HG02642 (cell line): ENCODE data around the gene HERC2.

Source experiments
- ATAC-seq: cut with Tn5 transposase; IDR thresholded peaks from one replicate; pipeline ENCODE4 v1.9.1; 2021; ENCODE audit warnings: mild to moderate bottlenecking; ENCODE audit not compliant: unreplicated experiment, poor library complexity

The HERC2 gene

DNA sequence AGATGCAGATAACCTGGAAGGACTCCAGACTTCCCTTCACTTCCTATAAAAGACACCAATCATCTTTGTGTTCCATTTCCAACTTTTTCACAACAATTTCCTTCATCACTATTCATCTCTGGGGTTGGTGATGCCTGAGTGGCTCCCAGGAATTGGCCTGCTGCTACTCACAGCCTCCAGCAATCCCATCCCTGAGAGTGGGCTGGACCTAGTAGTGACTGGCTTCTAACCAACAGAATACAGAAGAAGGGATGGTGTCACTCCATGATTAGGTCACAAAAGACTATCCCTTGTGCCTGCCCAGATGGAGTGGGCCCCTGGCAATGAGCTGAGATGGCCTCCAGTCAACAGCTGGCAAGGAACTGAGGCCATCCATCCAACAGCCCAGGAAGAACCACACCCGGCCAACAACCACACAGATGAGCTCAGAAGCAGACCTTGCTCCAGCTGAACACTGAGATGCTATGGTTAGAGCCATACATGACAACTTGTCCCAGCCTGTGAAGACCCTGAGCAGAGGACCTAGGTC lies 243.7 kb downstream of the HERC2 start:
- no peak for ATAC-seq

DNA sequence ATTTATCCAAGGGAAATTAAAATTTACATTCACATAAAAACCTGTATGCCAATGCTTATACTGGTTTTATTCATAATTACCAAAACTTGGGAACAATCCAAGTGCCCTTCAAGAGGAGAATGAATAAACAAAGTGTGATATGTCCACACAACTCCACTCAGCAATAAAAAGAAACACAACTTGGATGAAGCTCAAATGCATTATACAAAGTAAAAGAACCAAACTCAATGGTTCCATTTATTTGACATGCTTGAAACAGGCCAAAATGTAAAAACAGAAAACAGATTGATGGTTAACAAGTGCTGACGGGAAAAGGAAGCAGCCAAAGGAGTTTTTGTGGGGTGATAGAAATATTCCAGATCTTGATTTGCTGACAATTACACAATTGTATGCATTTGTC lies 246.4 kb downstream of the HERC2 start:
- ATAC-seq, result no peak

DNA sequence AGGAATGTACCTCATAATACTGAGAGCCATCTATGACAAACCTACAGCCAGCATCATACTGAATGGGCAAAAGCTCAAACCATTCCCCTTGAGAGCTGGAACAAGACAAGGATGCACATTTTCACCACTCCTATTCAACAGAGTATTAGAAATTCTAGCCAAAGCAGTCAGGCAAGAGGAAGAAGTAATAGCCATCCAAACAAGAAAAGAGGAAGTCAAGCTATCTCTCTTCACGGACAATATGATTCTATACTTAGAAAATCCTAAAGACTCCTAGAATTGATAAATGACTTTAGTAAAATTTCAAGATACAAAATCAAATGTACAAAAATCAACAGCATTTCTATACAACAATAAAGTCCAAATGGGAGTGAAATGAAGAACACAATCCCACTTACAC lies 253.0 kb downstream of the HERC2 start:
- ATAC-seq, result no peak

DNA sequence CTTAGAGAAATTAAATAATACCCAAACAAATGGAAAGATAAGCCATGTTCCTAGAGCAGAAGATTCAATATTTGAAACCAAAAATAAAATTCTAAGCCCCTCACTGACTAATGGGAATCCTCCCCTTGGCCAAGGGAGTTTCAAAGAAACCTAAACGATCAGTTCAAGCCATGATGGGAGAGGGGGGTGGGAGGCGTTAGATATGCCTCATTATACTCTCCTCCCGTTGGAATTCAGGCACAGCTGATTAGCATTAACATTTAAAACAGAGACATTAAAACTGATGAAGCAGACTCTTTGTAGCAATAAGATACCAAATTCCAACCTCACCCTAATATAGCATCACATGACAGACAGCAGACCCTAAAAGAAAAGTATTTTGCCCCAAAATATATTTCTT lies 255.7 kb downstream of the HERC2 start:
- no peak for ATAC-seq
